GM12873 (cell line): ENCODE data around the gene HOXA9.

Experiments
- TF ChIP-seq, protein P1 (sequence below): IDR thresholded peaks from 2 replicates; pipeline ENCODE4 v1.5.1; 2012; ENCODE audit warnings: low read depth, mild to moderate bottlenecking, moderate library complexity, low read length, control low read depth; ENCODE audit not compliant: insufficient read depth; ENCODE audit errors: missing control alignments

Gene HOXA9

DNA sequence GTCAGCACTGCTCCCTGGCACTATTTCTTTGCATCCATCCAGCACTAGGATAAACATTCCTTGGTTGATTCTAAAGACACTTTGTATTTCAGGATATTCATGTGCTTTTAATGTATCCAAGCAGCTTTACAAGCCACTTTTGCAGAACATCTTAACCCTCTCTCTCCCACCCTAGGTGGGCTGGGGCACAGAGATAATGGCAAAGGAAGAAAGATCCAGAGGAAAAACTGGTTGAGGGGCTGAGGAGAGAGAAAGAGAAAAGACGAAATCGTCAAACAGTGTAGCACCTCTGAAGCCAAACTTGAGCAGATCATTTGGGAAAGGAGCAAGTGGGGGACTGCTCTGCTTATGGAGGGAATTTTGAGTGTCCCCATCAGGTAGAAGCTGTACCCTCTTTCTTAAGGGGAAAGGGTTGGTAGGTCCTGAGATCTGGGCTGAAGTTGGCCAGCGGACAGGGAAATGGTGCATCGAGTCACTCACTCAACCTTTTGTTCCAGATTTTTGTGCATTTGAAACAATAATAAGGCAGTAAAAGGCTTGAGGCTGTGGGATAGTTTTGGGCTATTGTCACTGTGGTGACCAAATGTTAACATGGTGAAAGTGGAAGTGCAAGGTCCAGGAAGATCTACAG lies 38.7 kb upstream of the HOXA9 start:
- TF ChIP-seq, protein P1, sequence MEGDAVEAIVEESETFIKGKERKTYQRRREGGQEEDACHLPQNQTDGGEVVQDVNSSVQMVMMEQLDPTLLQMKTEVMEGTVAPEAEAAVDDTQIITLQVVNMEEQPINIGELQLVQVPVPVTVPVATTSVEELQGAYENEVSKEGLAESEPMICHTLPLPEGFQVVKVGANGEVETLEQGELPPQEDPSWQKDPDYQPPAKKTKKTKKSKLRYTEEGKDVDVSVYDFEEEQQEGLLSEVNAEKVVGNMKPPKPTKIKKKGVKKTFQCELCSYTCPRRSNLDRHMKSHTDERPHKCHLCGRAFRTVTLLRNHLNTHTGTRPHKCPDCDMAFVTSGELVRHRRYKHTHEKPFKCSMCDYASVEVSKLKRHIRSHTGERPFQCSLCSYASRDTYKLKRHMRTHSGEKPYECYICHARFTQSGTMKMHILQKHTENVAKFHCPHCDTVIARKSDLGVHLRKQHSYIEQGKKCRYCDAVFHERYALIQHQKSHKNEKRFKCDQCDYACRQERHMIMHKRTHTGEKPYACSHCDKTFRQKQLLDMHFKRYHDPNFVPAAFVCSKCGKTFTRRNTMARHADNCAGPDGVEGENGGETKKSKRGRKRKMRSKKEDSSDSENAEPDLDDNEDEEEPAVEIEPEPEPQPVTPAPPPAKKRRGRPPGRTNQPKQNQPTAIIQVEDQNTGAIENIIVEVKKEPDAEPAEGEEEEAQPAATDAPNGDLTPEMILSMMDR = no peak

DNA sequence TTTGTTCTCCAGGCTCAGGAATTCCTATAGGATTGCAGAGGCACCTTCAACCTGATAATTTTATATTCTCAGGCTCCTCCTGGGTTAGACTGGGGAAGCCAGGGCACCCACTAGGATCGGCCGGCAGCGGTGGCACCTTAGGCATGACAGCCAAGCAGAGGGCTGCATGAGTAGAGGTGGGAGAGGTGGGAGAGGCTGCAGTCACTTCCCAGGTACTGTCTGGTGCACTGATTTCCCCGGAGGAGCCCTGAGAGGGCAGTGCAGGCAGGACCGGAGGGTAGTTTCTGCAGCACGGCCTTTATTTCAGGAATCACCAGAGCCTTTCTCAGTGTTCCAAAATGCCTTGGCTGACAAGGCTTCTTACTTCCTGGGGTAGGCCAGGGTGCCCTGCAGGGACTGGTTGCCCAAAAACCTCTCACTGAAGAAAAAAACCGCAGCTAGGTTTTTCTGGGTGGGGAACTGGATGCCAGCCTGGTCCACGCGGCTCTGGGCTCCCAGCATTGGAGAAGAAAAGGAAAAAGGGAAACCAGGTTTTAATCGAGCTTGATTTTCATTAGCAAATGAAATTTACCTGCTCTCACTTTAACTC lies 38.1 kb upstream of the HOXA9 start:
- TF ChIP-seq, protein P1 = no peak

DNA sequence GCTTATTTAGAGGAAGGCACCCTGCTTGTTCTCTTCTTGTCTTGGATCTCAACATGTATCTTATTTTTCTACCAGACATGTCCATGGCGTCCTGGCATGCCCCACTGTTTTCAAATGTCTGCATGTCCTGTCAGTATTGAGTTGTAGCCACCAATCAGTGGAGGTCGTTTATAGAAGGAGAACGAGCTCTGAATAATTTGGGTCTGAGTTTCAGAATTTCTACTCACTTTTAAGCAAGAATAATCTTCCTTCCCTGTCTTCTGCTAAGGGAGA lies 37.5 kb upstream of the HOXA9 start:
- TF ChIP-seq, protein P1 = no peak

DNA sequence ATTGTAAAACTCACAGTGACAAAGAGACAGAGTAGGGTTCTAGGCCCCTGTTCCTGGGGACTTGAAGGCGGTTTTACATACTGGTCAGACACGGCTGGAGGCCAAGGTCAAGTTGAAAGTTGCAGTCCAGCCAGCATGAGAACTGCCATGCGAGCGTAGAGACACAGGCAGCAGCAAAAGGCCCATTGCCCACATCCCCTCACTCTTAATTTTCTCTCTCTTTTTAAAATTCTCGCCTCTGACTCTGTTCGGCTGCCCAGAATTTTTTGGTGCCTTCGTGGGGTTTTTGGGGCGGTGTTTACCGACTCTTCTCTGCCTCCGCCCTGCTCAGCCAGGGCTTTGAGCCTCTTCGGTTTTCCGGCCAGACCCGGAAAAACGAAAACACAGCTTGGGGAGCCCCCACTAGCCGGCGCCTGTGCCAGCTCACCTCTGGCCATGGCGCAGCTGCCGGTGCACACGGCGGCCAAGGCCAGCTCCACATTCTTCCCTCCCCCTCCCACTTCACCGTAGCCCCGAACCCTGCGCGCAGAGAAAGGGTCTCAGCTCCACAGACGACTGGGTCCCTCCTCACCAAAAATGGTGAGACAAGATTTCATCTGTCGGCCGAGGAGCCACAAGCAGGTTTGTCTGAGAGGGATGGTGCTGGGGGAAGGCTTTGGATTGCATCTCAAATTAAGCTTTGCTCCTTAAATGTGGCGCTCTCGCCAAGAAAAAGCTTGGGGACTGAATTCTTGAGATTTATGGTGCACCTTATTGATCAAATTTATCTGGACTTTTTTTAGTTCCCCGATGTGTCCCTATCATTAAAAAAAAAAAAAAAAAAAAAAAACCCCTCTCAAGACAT lies 36.9 kb upstream of the HOXA9 start:
- TF ChIP-seq, protein P1 = no peak

DNA sequence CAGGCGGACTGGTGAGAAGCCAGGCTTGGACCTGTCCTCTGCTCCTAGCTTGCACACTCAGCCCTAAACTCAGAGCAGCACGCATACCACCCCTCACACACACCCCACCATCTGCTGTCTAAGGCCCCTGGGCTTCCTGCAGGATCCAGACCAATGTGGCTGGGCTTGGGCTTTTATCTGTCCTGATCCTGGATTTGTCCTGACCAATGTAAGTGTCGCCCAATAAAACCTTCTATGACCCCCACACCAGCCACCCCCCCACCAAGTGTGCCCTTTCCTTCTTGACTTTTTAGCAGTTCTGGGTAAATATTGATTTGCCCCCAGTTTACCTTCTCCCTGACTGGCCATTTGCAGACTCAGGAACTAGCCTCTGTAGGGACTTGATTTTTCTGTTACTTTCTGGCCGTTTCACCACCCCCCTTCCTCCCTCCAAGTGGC lies 36.3 kb upstream of the HOXA9 start:
- TF ChIP-seq, protein P1 = no peak

DNA sequence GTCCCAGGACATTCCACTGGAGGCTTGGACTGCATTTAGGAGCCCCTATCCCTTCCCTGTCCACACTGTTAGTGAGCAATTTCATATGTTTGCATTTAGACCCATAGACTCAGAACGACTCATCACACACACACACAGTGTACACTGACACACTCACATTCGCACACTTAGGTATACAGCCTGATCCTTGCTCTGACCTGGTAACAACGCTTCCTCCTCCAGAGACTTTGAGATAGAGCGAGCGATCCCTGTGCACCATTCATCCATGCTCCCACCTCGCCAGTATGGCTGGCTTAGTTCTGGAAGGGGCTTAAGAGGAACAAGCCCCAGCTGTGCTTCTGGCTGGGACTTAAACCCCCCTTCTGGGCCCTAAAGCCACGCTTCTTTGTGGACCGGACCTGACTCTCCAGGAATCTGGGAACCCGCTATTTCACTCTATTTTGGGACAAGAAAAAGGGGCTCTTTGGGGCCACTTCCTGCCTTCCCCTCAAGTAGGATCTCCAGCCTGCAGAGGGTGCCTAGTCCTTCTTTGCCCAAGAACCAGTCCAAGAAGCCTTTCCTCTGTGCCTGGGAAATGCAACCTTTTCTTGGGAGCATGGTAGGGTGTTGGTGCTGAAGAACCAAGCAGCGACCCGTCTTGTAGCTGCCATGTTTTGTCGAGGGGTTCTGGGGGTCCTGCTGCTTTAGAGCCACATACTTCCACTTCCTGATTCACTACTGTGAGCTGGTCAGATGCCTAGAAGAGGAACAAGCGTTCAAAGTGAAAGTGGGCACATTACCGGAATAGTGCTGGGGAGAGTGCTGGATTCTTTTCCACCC lies 35.6 kb upstream of the HOXA9 start:
- TF ChIP-seq, protein P1 = no peak
